Stimulated activated CD4-positive, alpha-beta T cell treated with anti-CD3 and anti-CD28 coated beads, Interleukin-1b, Interleukin-23, amount 100 ng/mL, for 48 hours (primary cell): ENCODE measurements around the gene IGF2R.
"Not testable (repeated sequence)": the region's sequence is repeated elsewhere in the genome, so short reads cannot be mapped to it uniquely, and the experiment has no call there.

Source experiments
- DNase-seq: peaks from one replicate; pipeline ENCODE4 v3.0.0-alpha.2; 2020

The IGF2R gene

GRCh38 chr6:160084198-160084776, 115.4 kb downstream of the IGF2R start:
- no peak for DNase-seq

- no peak for DNase-seq
Measured at GRCh38 chr6:160085226-160085625, 116.3 kb downstream of the IGF2R start.

- no peak for DNase-seq
Measured at GRCh38 chr6:160085713-160086505, 117.0 kb downstream of the IGF2R start.

GRCh38 chr6:160086754-160087153, 117.9 kb downstream of the IGF2R start:
- no peak for DNase-seq

- no peak for DNase-seq
Measured at GRCh38 chr6:160088069-160088783, 119.3 kb downstream of the IGF2R start.

- DNase-seq: no peak
Measured at GRCh38 chr6:160088784-160089533, 120.1 kb downstream of the IGF2R start.

- DNase-seq: no peak
Measured at GRCh38 chr6:160089534-160089897, 120.6 kb downstream of the IGF2R start.

GRCh38 chr6:160090442-160091239, 121.8 kb downstream of the IGF2R start:
- DNase-seq: not testable (repeated sequence)

- DNase-seq: not testable (repeated sequence)
Measured at GRCh38 chr6:160092176-160092575, 123.3 kb downstream of the IGF2R start.

GRCh38 chr6:160092602-160093001, 123.7 kb downstream of the IGF2R start:
- DNase-seq: no peak

- no peak for DNase-seq
Measured at GRCh38 chr6:160093061-160093460, 124.2 kb downstream of the IGF2R start.

- DNase-seq: no peak
Measured at GRCh38 chr6:160093946-160094345, 125.1 kb downstream of the IGF2R start.

- DNase-seq: no peak
Measured at GRCh38 chr6:160095146-160095845, 126.4 kb downstream of the IGF2R start.

- DNase-seq: no peak
Measured at GRCh38 chr6:160101277-160102205, 132.7 kb downstream of the IGF2R start.

GRCh38 chr6:160102399-160102798, 133.5 kb downstream of the IGF2R start:
- DNase-seq: no peak

GRCh38 chr6:160102956-160103824, 134.3 kb downstream of the IGF2R start:
- no peak for DNase-seq

GRCh38 chr6:160103825-160104100, 134.9 kb downstream of the IGF2R start:
- DNase-seq: no peak

- DNase-seq: no peak
Measured at GRCh38 chr6:160104821-160105517, 136.1 kb downstream of the IGF2R start.

GRCh38 chr6:160106010-160106409, 137.1 kb downstream of the IGF2R start:
- DNase-seq: no peak
